GM20431 (cell line): ENCODE data around the gene PLD4.

ENCODE experiments used
- in situ Hi-C: fragments of 300-500 bp; cut with MseI, MboI; formaldehyde crosslinking; loops from one replicate; pipeline ENCODE4 v1.15.0; 2020; ENCODE audit warnings: low sequenced_read_pairs; ENCODE audit not compliant: unreplicated experiment

The PLD4 gene

DNA sequence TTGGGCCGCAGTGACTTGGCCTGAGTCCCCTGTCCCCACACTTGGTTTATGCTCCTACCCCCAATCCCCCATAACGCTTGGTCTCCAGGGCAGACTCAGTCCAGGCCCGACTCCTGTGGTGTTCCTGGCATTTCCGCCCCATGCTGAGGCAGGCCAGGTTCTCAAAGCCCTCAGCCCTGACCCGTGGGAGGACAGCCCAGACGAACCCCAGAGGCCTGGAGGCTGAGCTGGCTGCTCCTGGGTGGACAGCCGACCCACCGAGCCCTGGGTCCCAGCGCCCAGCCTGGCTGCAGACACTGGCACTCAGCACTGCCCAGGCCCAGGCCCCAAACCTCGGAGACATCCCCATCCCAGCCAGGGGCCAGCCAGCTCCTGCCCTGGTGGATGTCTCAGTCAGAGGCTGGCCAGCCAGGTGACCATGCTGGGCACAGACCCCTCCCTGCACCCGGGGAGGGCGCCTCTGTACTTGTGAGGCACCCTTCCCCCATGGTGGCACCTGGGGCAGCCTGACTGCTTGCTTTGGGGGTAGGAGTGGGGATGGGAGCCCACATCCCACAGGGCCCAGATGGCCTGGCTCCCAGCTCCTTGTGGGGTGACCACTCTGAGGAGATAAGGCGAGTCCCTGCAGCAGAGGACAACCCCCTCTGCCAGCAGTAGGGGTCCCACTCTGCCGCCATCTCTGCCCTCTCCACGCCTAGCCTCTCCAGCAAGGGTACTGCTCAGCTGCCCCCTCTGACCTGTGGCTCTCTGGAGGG lies 1.4 kb downstream of the PLD4 start:
- in situ Hi-C loops, result no loop called here

DNA sequence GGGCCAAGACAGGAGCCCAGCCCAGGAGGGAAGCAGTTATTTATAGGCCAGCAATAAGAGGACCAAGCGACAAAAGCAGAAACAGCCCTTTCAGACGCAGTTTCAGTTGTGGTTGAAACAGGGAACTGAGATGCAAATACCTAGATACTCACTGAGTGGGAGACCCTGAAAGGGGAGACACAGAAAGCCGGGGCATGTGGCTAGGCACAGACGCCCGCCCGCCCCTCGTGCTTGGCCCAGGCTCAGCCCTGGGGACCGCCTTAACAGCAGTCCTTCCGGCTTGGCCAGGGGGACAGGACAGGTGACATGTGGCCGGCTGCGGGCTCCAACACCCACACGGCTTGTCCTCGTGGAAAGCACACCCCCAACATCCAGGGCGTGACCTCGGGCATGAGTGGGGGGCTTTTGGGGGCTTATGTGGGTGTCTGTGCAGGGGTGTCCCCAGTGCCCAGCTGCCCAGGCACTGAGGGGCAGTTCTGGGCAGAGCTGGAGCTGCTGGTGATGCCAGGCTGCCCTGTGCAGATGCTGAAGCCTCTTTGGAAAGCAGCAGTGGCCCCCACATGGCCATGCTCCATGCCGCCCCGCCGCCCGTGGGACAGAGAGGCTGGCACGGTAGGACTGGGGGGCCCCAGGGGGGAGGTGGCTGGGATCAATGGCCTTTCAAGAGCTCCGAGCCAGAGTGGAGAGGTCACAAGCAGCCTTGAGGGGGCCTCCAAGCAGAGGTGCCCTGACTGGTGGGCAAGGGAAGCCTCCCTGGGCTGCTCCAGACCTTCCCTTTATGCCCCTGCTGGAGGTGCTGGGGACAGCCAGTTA lies 2.1 kb downstream of the PLD4 start:
- in situ Hi-C loops, result no loop called here

DNA sequence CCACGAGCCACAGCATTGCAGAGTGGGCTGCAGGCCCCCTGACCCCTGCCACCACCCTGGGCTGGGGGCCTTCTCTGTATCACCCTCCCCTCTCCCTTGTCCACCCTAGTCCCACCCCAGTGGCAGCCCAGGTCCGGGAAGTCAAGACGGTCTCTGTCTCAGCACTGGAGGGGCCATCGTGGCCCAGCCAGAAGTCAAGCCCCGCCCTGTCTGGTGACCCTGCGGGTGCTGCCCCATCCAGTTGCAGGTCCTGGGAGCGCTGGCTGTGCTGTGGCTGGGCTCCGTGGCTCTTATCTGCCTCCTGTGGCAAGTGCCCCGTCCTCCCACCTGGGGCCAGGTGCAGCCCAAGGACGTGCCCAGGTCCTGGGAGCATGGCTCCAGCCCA lies 2.7 kb downstream of the PLD4 start:
- in situ Hi-C loops, result no loop called here

DNA sequence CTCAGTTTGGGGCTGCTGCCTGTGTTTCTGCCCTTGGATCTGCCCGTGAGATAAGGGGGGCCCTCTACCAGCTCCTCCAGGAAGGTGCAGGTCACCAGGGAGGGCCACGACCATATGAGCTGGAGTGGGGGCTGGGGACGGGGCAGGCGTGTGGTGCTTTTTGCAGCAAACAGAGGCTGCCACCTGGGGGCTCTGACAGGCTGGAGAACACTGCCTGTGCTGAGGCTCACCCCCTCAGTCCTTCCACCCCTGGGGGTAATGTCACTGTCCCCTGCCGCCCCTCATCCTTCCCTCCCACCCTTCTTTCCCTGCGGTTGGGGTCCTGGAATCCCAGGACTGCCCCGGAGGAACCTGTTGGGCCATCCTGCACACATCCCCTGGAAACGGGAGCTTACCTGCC lies 3.2 kb downstream of the PLD4 start:
- in situ Hi-C loops, result no loop called here

DNA sequence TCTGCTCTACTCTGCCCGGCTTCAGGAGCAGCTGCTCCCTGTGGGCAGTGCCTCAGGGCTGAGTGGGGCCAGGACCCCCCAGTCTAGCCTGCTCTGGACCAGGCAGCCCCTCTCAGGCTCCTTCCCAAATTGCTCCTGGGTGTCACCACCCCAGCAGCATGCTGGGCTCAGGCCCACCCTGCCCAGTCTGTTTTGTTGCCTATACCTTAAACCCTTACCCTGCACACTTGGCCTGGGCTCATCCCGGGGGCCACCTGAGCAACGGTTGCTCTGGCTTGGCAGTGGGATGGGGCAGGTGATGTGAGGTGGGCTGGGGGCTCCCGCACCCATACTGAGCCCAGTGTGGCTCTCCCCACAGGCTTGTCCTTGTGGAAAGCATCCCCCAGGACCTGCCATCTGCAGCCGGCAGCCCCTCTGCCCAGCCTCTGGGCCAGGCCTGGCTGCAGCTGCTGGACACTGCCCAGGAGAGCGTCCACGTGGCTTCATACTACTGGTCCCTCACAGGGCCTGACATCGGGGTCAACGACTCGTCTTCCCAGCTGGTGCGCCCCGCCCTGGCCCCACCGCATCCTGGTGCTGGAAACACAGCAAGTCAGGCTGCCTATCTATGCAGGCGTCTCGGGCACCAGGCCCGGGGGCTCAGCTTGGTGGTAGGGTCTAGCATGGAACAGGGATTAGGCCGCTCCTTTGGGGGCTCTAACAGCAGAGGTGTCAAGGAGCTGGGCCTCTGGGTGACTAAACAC lies 3.9 kb downstream of the PLD4 start:
- in situ Hi-C loops, result no loop called here

DNA sequence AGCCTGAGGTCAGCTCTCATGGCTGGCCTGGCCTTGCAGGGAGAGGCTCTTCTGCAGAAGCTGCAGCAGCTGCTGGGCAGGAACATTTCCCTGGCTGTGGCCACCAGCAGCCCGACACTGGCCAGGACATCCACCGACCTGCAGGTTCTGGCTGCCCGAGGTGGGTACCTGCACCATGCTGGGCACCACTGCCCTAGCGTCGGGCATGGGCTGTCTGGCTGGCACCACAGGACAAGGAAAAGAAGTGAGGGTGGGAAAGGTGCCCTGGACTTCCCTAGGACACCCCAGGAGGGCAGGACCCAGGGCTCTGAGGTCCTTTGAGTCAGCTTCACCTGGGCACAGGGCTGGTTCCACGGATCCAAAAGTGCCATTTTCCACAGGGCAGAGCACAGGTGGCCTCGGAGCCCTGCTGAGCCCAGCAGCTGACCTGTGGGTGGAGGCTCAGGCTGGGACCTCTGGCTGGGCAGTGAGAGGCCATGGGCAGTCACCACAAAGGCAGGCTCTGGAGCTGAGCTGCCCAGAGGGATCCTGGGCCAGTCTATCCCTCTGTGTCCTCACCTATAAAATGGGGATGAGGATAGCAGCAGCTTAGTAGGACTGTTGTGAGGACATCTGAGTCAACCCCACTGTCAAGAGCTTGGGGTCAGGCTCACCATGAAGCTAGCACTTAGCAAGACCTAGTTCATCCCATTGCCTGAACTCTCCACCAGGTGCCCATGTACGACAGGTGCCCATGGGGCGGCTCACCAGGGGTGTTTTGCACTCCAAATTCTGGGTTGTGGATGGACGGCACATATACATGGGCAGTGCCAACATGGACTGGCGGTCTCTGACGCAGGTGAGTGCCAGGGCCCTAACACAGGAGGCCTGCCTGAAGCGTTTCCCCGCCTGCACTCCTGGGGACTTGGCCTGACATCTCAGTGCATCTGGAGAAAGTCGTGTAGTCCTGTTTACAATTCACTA lies 4.9 kb downstream of the PLD4 start:
- in situ Hi-C loops, result no loop called here

DNA sequence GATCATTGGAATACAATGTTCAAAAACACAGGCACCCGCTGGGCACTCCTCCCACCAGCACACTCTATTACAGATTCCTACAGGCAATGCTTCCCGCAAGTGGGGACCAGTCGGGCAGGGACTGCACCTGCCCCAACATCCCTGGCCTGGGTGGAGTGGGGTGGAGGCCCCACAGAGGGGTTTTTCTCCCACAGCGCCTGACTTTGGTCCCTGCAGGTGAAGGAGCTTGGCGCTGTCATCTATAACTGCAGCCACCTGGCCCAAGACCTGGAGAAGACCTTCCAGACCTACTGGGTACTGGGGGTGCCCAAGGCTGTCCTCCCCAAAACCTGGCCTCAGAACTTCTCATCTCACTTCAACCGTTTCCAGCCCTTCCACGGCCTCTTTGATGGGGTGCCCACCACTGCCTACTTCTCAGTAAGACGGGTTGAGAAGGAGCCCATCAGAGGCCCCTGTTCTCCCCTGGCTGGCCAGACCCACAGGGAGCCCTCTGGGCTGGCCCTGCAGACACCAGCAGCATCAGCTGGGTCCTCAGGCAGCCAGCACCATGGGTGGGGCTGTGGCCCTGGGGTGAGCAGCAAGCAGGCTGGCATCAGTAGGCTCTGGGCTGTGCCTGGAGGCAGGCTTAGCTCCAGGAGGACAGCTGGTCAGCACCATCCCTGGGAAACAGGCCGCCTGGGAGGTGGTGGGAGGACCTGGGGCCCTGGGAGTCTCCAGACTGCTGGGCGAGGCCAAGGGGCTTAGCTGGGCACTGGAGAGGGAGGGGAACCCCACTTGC lies 6.0 kb downstream of the PLD4 start:
- in situ Hi-C loops, result no loop called here

DNA sequence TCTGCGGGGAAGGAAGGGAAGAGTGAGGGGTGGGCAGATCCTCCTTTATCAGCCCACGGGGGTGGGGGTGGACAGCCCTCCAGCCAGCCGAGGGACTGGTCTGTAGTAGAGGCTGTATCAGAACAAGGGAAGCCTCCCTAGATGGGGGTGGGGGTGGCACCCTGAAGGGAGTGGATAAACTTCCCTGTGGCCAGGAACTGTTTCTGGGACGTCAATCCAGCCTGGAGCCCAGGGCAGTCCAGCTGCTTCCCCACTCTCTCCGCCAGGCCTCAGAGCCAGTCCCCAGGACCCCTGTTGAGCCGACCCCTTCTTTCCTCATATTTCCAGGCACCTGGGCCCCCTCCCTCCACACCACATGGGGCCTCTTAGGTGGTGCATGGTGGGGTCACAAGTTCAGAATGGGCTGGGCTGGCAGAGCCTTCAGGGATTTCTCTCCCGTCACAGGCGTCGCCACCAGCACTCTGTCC lies 6.7 kb downstream of the PLD4 start:
- in situ Hi-C loops, result no loop called here

DNA sequence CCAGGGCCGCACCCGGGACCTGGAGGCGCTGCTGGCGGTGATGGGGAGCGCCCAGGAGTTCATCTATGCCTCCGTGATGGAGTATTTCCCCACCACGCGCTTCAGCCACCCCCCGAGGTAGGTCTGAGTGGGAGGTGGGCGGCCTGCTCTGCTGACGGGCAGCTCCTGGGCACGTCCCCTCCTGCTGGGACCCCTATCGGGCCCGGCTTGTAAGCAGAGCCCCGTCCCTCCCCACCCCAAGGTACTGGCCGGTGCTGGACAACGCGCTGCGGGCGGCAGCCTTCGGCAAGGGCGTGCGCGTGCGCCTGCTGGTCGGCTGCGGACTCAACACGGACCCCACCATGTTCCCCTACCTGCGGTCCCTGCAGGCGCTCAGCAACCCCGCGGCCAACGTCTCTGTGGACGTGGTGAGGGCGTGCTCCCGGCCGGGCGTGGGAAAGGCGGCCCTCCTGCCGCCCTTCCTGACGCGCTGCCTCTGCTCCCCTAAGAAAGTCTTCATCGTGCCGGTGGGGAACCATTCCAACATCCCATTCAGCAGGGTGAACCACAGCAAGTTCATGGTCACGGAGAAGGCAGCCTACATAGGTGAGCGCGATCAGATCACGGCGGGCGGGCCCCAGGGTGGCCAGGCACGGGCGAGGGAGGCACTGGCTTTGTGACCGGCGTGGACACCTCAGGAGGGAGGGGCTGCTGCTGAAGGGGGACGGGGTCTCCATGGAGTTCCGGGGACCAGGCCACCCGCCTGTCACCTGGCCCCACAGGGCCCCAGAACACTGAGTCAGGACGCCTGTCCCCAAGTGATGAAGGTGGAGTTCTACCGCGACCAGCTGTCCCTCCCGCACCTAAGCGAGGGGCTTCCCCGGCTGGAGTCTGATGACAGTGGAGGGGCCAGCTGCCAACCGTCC lies 7.3 kb downstream of the PLD4 start:
- in situ Hi-C loops, result no loop called here

DNA sequence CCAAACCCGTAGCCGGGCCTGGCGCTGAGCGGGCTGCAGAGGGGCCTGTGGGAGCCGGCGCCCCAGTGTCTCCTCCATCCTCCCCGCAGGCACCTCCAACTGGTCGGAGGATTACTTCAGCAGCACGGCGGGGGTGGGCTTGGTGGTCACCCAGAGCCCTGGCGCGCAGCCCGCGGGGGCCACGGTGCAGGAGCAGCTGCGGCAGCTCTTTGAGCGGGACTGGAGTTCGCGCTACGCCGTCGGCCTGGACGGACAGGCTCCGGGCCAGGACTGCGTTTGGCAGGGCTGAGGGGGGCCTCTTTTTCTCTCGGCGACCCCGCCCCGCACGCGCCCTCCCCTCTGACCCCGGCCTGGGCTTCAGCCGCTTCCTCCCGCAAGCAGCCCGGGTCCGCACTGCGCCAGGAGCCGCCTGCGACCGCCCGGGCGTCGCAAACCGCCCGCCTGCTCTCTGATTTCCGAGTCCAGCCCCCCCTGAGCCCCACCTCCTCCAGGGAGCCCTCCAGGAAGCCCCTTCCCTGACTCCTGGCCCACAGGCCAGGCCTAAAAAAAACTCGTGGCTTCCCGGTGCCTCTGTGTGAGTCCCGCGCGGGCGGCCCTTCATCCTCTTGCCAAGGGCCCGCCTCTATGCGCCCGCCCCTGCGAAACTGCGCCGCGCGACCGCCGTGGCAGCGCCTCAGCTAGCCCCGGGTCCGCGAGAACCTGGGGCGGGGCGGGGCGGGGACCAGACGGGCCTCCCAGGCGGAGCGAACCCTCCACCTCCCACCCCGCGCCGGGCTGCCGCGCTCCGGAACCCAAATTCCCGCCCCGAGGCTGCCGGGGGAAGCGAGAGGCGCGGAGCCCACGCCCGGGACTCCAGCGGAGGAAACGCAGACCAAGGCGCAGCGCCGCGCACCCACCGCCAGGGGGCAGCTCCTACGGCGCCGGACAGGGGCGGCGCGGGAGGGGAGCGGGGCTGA lies 8.3 kb downstream of the PLD4 start:
- in situ Hi-C loops, result no loop called here

DNA sequence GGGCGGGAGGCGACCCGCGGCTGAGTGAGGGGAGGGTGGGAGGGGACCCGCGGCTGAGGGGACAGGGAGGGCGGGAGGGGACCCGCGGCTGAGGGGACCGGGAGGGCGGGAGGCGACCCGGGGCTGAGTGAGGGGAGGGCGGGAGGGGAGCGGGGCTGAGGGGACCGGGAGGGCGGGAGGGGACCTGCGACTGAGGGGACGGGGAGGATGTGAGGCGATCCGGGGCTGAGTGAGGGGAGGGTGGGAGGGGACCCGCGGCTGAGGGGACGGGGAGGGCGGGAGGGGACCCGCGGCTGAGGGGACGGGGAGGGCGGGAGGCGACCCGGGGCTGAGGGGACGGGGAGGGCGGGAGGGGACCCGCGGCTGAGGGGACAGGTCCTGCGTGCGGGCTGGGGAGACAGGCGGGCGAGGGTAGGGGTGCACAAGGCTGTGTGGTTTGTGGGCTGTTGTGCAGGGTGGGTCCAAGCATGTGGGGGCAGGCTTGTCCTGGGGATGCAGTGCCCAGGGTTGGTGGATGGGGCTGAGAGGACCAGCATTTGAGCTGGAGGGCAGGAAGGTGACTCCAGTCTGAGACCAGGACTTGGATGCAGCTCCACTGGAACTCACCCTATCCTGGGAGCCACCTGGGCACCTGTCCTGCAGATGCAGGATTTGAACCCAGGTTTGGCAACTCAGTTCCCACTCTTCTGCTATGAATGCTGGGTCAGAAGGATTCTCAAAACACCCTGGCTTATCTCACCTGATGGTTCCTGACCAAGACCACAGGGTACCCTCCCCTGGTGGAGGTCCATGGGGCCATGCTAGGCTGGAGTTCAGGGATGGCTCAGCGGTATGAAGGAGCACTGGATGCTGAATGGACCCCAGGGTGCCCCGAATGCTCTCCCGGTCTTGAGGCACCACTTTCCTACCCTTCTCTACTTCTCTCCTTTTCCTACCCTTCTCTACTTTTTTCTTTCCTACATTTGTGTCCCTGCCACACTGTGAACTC lies 9.4 kb downstream of the PLD4 start:
- in situ Hi-C loops, result no loop called here

DNA sequence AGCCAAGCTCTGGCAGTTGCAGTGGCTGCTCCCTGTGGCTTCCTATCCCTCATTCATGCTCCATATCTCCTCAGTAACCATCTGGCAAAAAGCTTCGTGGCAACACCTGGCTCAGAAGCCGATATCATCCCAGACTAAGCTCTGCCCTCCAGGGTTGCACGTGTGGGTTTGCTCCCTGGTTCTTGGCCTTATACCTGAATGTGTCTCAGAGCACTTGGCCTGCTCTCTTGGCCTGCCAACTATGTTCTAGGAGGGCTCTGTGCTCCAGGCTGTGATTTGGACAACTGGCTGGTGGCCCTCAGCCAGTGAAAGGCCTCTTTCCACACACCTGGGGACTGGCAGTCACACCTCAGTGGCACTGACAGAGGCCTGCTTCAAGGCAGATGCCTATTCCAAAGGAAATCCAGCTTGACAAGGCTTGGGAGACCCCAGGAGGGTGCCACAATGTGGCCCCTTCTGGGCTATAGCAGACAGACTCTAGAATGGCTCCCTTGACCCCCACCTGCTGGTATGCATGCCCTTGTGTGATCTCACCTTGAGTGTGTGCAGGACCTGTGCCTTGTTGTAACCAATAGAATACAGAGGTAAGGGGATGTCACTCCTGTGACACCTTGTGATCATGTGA lies 10.5 kb downstream of the PLD4 start:
- in situ Hi-C loops, result no loop called here

DNA sequence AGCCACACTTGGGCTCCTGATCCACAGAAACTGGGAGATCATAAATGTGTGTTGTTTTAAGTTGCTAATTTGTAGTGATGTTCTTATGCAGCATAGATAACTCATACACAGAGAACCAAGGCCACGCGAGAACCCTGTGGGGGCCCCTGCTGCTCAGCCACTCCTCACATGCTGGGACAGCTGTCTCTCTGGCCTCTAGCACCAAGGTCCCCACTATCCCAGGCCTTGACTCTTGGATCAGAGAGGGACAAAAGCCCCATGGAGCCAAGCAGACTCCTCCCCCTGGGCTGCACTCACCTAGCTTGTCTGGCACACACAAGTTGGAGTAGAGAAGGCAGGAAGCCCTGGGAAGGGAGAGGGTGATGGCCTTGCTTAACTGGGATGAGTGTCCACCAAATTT lies 11.3 kb downstream of the PLD4 start:
- in situ Hi-C loops, result no loop called here

DNA sequence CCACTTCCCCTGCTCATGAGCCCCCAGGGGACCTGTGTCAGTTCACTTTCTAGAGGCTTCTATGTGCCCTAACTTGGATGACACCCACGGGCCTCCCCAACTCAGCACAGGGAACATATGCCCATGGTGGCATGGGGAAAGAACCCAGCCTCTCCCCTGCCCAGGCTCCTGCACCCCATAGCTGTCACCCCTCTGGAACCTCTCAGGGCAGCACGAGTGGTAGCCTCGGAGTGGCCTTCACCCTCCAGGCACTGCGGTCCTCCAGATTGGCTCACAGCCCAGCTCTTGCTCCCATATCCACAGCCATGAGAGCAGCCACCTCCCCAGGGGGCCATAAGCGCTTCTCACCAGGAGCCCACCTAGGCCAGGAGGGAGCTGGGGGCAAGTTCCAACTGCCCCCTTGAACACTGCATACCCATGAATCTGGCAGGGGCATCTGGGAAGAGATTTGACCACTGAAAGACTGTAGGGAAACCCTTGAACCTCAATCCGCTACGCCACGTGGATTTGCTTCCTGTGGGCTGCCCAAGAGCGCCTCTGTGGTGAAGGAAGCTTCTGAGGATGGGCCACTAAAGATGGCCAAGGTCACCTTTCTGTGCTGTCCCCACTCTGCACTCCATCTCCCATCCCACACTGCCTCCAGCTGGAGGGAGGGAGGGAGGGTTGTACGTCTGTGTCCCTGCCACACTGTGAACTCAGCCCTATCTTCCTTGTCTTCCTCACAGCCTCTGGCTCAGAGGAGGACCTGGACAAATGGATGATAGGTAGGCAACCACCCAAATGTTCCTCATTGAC lies 11.9 kb downstream of the PLD4 start:
- in situ Hi-C loops, result no loop called here

DNA sequence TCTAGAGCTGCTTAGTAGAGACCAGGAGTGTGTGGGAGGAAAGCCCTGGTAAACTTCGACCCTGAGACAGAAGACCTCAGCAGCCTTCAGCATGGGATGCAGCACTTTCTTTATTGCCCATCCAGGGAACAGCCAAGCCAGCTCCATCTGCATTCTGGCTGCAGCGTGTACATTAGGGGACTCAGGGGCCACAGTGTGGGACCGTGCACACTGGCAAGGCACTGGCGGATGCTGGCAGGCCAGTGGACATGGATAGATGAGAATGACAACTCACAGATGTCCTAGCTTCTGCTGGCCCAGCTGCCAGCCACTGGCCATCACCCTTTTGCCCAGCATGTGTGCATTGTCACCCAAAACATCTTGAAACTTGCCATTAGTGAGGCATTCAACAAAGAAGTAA lies 12.5 kb downstream of the PLD4 start:
- in situ Hi-C loops, result no loop called here
